Thoracic aorta (tissue), 2 donors: ENCODE data around the gene ABCC12. TPM values are rescaled to one million over a fixed set of nuclear protein-coding genes. Genes with fewer than 3 reads are reported as not detected.

ENCODE experiments used
- ATAC-seq: fragments of 150-250 bp; one replicate; pipeline ENCODE4 v1.8.0; 2017; ENCODE audit warnings: low read depth; ENCODE audit not compliant: insufficient number of reproducible peaks, low FRiP score
- DNase-seq: peaks from one replicate; pipeline ENCODE4 v3.0.0-alpha.2; 2020; ENCODE audit warnings: low spot score
- H3K27ac ChIP-seq, 2 donors: fragments of 200-600 bp; sonication (generic); 1 replicate in 1 of 2; 2 replicates in 1 of 2; pipeline ENCODE4 v1.5.1; 2016; ENCODE audit warnings: mild to moderate bottlenecking in 2 of 2, moderate library complexity in 2 of 2
- H3K27me3 ChIP-seq: fragments of 200-600 bp; sonication (generic); replicated peaks from 2 replicates; pipeline ENCODE4 v1.6.0; 2016; ENCODE audit warnings: mild to moderate bottlenecking; ENCODE audit not compliant: insufficient read depth
- H3K36me3 ChIP-seq: fragments of 200-600 bp; sonication (generic); one replicate; pipeline ENCODE4 v1.5.1; 2016
- H3K4me1 ChIP-seq, 2 donors: fragments of 200-600 bp; sonication (generic); 1 replicate in 1 of 2; 2 replicates in 1 of 2; pipeline versions ENCODE4 v1.5.1 to v1.6.0; 2016; ENCODE audit warnings: low read depth in 2 of 2, mild to moderate bottlenecking in 1 of 2; ENCODE audit not compliant: control insufficient read depth in 1 of 2
- H3K4me3 ChIP-seq: fragments of 200-600 bp; sonication (generic); 2 replicates; pipeline ENCODE4 v1.5.1; 2016; ENCODE audit warnings: mild to moderate bottlenecking
- H3K9me3 ChIP-seq: fragments of 200-600 bp; sonication (generic); 2 replicates; pipeline ENCODE4 v1.5.1; 2016
- total RNA-seq, 2 donors: library from RNA; depleted of rRNA; stranded (reverse); fragments of >200 nt; gene quantifications; one replicate each; pipeline versions ENCODE4 v1.1.0 to v1.2.3, GENCODE V29; 2016
- TF ChIP-seq, protein P1 (sequence below): fragments of 200-600 bp; sonication (generic); IDR thresholded peaks from one replicate; pipeline ENCODE4 v1.5.1; 2019; ENCODE audit warnings: antibody characterized with exemption

Gene ABCC12
- total RNA-seq, 2 donors from 2014 or later: not detected

DNA sequence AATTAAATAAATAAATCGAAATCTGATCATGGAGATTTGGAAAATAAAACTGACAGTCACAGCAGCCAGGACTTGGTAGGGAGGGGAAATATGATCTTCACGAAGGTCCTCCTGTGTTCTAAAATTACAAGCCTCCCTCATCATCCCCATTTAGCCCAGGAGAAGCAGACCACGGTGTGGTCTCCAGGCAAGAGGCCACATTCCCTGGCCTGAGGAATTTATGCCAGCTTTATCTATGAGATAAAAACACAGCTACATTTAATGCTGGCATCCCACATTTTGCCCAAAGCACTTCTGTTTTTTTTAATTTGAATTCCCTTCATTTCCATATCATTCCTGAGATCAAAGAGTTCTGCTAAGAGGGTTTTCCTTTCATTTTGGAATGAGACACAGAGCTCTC lies 43.2 kb downstream of the ABCC12 start:
- DNase-seq: no peak
- no peak for ATAC-seq
- H3K36me3 ChIP-seq: no peaks in the 10 kb centered on the region
- TF ChIP-seq, protein P1, sequence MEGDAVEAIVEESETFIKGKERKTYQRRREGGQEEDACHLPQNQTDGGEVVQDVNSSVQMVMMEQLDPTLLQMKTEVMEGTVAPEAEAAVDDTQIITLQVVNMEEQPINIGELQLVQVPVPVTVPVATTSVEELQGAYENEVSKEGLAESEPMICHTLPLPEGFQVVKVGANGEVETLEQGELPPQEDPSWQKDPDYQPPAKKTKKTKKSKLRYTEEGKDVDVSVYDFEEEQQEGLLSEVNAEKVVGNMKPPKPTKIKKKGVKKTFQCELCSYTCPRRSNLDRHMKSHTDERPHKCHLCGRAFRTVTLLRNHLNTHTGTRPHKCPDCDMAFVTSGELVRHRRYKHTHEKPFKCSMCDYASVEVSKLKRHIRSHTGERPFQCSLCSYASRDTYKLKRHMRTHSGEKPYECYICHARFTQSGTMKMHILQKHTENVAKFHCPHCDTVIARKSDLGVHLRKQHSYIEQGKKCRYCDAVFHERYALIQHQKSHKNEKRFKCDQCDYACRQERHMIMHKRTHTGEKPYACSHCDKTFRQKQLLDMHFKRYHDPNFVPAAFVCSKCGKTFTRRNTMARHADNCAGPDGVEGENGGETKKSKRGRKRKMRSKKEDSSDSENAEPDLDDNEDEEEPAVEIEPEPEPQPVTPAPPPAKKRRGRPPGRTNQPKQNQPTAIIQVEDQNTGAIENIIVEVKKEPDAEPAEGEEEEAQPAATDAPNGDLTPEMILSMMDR: no peak
- H3K27me3 ChIP-seq: no peaks in the 10 kb centered on the region
- no peaks in the 10 kb centered on the region for H3K9me3 ChIP-seq
- H3K27ac ChIP-seq: no peak overlapping the region
- no peaks in the 10 kb centered on the region for H3K4me1 ChIP-seq
- no peak overlapping the region for H3K4me3 ChIP-seq

DNA sequence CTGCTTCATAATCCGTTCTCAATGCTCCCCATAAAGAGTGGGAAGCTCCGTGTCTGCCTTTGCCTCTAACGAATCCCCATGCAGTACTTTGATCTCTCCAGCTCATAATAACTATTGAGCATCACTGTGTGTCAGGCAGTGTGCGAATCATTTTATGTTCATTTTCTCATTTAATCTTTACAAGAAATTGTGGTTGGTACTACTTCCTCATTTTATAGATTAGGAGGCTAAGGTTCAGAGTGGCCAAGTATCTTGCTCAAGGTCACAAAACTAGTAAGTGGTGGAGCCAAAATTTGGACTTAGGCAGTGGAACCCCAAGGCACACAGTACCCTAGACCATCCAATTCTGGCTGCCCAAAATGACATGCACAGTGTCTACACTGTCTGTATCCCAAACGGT lies 44.8 kb downstream of the ABCC12 start:
- H3K9me3 ChIP-seq: no peaks in the 10 kb centered on the region
- no peaks in the 10 kb centered on the region for H3K4me1 ChIP-seq
- no peak for ATAC-seq
- H3K4me3 ChIP-seq: no peak overlapping the region
- no peaks in the 10 kb centered on the region for H3K27me3 ChIP-seq
- TF ChIP-seq, protein P1: no peak
- no peaks in the 10 kb centered on the region for H3K36me3 ChIP-seq
- DNase-seq: no peak
- no peak overlapping the region for H3K27ac ChIP-seq

DNA sequence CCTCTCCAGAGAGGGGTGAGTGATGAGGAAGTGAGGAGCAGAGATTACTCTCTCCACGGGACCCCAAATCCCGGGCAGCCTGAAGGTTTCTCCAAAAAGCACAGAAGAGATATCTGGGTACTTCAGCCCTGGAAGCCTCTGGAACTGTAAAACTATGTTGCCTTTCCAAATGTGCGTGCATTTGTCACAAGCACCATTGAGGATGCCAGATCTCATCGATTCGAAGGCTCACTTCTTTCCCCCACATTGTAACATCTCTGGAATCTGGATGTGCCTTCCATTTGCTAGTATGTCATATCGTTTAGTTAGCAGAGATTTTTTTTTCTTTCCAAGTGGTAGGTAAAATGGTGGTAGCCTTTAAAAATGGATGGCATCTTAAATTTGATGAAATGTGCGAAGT lies 45.8 kb downstream of the ABCC12 start:
- DNase-seq: no peak
- Histone ChIP-seq H3K4me3 (no peak overlapping the region), H3K27ac (no peak overlapping the region), H3K36me3 (no peaks in the 10 kb centered on the region), H3K9me3 (no peaks in the 10 kb centered on the region), H3K4me1 (no peaks in the 10 kb centered on the region), H3K27me3 (no peaks in the 10 kb centered on the region)
- TF ChIP-seq, protein P1: no peak
- ATAC-seq: no peak

DNA sequence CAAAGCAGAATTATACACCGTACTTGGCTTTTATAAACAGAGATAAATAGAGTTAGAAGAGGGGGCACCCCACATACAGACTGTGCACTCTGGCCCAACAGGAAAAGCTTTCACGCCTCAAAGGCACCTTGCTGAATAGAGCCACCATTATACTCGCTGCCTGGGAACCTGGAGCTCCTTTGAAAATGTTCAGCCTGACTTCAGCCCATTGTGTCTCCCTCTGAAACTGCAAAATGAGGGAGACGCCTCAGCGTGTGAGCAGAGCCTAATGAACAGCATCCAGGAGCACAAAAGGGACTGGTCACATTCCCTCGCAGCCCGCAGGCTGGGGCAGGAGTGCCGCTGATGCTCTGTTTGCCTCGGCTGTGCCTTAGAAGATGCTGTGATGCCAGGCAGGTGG lies 46.3 kb downstream of the ABCC12 start:
- H3K27ac ChIP-seq: no peak overlapping the region
- no peaks in the 10 kb centered on the region for H3K36me3 ChIP-seq
- no peaks in the 10 kb centered on the region for H3K4me1 ChIP-seq
- DNase-seq (no peak), ATAC-seq (no peak)
- no peaks in the 10 kb centered on the region for H3K9me3 ChIP-seq
- TF ChIP-seq, protein P1: no peak
- no peak overlapping the region for H3K4me3 ChIP-seq
- no peaks in the 10 kb centered on the region for H3K27me3 ChIP-seq

DNA sequence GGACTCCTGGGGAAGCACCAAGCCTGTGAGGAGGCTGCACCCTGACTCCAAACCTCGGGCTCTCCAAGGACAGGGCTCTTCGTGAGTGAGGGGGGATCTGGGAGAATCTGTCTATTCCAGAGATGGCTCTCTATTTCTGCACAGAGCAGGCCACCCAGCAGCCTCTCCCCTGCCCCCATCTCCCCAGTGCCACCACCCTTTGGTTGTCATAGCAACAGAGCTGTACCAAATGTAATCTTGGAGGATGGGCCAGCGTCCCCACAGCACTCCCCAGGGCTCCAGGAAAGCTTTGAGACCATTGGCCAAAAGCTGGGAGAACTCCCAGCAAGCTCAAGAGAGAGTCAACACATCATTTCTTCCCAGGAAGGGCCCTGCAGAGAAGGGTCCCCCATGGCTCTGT lies 49.3 kb downstream of the ABCC12 start:
- H3K27ac ChIP-seq: no peak overlapping the region
- H3K4me3 ChIP-seq: no peak overlapping the region
- H3K4me1 ChIP-seq: no peaks in the 10 kb centered on the region
- no peaks in the 10 kb centered on the region for H3K9me3 ChIP-seq
- DNase-seq: no peak
- ATAC-seq: no peak
- H3K27me3 ChIP-seq: no peaks in the 10 kb centered on the region
- no peaks in the 10 kb centered on the region for H3K36me3 ChIP-seq
- TF ChIP-seq, protein P1: no peak

Other genes starting within 250 kb of the ABCC12 start
- 10 to 100 TPM; 55.1 to 67.0 TPM for gene LONP2, start 88.3 kb upstream of the ABCC12 start, total RNA-seq
- not detected for gene ABCC11, start 91.5 kb upstream of the ABCC12 start, total RNA-seq
- gene SIAH1, start 229.4 kb upstream of the ABCC12 start, total RNA-seq: 10 to 100 TPM; 28.2 to 40.8 TPM